ENCODE results near the gene COPS2.

COPS2 gene

DNA sequence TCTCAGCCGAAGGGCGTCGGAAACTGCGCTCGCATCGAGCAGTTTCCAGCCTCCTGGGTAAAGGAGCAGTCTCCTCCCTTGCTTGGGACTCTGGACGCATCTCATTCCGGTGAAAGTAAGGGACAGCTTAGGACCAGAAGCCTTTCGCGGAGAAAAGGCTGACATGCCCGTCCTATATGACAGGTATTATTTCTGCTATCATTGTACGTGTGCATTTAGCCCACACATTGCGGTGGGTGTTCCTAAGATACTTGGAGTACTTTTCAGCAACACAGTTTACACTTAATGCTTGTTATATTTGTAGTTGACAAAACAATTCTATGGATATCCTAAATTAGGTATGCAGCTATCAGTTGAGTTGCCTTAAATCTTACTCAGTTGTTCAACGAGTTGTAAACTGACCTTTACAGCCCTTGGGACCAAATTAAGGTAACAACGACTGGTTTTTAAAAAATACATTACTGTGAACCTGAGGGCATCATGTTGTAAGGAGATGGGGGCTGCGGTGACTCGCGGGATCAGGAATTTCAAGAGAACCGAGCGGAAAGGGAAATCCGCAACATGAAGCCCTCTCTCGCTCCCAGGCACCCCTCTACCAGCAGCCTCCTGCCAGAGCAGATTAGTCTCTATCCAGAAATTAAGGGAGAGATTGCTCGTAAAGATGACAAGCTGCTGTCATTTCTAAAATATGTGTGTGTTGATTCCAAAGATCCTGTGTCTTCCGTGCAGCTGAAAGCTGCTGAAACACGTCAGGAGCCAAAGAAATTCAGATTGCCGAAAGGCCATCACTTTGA is 632 bp upstream of the COPS2 start:
- DNase-seq: peak in 1 of 5 donors; percentile 8

- DNase-seq: no peak
Observed at GRCh38 chr15:49154799-49155109, 645 bp downstream of the COPS2 start.

DNA sequence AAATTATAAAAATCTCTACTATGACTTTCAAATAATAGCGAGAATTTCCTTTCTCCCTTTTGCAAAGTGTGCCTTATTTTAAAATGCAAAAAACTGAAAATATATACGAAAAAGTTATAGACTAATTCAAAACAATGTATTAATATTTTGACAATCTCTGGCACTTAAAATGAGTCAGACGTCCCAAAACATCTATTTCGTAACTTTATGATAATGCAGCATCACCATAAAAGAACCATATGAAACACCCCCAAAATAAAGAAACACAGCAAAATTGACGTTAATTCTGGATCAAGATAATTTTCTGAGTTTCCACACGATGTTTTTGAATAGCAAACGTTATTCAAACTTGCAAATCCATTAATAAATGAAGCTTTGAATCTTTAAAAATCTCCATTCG is 1.0 kb downstream of the COPS2 start:
- DNase-seq: no peak

GRCh38 chr15:49152552-49153312 is 2.7 kb downstream of the COPS2 start:
- no peak for DNase-seq

DNA sequence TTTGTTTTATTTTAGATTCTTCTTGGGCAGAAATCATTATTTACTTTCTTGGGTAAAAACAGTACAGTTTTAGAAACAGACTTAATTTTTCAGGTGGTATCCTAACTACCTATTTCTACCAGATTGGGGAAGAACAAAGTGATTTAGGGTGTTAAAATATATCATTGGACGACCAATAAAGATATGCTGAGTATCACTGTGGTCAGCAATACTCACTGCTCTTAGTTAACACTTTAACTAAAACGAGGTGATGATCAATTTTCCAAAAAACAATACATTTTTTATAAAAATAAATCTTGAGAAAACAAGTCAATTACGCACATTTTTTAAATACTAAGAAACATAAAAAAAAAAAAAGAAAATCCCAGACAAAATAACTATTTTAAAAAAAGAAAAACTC is 3.6 kb downstream of the COPS2 start:
- no peak for DNase-seq

DNA sequence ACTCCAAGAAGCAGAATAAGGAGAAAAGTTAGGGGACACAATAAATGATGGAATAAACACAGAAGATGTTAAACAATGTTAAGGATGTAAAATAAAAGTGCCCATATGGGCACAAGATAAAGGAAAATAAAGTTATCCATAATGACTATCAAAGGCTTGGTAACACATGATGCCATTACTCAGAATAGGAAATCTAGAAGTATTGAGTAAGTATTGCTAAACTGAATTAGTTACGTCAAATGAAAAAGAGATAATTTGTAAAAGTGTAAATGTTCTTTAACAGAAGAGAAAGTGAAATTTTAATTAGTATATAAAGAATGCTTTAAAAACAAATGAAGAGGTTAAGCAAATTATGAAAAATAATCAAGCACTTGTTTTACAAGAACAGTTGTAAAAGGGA is 6.7 kb downstream of the COPS2 start:
- no peak for DNase-seq

DNA sequence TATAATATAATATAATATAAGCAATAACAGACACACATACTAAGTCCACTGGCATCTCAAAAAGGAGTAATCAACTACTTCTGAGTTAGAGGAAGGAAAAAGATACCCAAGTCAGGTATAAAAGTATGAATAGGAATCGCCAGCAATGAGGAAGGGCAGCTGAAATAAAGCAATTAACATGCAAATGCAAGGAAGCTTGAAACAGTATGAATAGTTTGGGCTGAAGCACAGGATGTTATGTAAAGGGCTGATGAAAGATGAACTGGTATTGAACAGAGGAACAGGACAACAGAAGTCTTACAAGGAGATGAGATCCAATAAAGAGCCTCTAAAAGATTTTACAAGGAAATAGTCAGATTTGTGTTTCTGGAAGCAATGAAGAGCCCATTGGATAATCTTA is 7.1 kb downstream of the COPS2 start:
- DNase-seq: no peak

GRCh38 chr15:49145651-49146609 is 9.5 kb downstream of the COPS2 start:
- peak in 2 of 5 donors; percentile 24 to 33 for DNase-seq

DNA sequence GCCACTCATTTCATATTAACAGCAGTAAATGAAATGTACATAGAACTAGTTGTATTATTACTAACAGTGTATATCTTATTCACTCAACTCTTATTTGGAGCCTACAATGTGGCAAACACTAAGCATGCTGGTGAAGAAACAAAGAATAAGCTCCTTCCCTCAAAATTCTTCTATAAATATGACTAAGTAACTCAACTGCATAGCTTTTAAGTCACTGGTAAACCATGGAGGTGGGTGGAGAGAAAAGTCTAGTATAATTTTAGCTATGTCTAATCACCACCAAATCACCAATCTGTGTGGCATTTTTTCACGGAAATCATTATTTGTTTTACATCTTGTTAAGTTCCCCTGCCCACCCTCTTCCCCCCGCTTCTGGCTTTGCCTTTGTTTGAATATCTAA is 17.5 kb downstream of the COPS2 start:
- no peak for DNase-seq

GRCh38 chr15:49135911-49136310 is 19.5 kb downstream of the COPS2 start:
- DNase-seq: no peak

- DNase-seq: no peak
Observed at GRCh38 chr15:49135342-49135857, 20.0 kb downstream of the COPS2 start.

GRCh38 chr15:49134683-49135341 is 20.6 kb downstream of the COPS2 start:
- DNase-seq: no peak

DNA sequence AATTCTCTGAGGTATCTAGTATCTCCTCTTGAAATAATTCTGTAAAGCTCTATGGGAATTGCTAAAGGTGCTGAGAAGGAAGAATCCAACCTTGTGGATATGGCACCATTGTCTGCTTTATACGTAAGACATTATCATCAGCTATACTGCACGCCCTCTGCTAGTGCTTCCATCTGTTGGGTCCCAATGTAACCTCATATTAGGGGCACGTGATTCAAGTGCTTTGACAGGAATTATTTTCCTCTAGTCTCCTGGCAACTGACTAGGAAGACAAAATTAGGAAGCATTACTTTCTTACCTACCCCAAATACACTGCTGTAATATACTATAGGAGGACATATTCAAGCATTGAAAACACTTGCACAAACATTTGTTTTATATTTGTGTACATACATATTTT is 24.0 kb downstream of the COPS2 start:
- DNase-seq: no peak

DNA sequence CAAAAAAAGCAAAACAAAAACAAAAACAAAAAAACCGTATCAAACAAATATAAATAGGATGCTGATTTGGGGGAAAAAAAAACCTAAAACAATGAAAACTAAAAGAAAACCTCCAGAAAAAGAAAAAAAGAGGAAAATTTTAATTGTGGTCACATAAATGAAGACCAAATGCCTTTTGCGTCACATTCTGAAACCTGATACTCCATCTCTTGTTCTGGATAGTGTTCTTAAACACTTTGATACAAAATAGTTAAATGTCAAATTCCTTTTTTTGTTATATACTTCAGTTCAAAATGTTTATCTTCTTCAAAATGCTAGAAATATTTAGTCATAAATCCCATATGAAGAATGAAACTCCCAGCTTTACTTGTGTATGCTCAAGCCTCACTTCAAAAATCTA is 31.0 kb downstream of the COPS2 start:
- DNase-seq: no peak

- DNase-seq: no peak
Observed at GRCh38 chr15:49122541-49123062, 32.8 kb downstream of the COPS2 start.

DNA sequence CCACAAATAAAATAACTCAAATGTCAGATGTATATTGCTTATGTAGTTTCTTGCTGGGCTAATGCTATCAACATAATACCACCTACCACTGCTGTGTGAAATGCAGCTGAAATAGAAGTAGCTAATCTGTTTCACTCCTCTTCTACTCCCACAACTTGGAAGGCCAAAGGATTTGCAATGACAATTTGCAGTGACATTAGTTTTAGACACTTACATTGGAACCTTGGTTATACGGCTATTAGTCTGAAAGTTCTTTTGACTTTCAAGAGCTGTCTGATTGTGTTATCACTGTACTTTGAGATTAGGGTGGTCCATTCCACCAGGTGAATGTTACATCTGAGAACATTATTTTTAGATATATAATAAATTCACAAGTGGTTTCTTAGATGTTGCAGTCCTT is 33.5 kb downstream of the COPS2 start:
- DNase-seq: no peak

DNA sequence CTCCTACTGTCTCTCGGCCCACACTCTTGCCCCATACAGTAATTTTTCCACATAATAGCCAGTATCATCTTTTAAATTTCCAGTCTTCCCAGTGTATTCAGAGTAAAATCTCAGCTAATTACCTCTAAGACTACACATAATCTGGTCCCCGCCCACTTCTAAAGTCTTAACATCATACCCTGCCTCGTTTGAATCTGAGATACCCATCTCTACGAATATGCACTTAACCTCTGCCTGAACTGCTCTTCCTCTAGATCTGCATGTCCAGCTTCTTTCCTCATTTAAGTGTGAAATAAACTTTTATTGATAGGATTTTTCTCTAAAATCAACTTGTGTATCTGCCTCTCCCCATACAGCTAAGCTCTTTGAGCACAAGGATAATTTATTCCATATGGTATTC is 34.6 kb downstream of the COPS2 start:
- no peak for DNase-seq

DNA sequence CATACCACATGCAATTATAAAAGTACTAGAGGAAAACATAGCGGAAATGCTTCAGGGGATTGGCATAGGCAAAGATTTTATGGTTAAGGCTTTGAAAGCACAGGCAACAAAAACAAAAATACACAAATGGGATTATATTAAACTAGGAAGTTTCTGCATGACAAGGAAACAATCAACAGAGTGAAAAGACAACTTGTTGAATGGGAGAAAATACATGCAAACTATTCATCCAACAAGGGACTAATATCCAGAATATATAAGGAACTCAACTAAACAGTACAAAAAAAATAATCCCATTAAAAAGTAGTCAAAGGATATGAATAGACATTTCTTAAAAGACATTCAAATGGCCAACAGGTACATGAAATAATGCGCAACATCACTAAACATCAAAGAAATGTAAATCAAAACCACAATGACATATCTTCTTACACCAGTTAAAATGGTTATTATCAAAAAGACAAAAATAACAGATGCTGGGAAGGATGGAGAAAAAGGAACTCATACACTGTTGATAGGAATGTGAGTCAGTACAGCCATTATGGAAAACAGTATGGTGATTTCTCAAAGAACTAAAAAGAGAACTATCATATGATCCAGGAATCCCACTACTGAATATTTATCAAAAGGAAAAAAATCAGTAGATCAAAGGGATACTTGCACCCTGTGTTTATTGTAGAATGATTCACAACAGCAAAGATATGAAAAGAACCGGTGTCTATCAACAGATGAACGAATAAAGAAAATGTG is 39.1 kb downstream of the COPS2 start:
- DNase-seq: no peak

DNA sequence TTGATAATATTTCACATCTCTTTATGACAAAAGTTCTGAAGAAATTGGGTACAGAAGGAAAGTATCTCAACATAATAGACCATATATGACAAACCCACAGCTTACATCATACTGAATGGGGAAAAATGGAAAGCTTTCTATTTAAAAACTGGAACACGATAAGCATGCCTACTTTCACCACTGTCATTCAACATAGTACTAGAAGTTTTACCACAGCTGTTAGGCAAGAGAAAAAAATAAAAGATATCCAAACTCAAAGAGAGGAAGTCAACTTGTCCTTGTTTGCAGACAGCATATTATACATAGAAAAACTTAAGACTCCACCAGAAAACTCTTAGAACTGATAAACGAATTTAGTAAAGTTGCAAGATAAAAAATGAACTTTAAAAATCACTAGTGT is 40.3 kb downstream of the COPS2 start:
- no peak for DNase-seq

- no peak for DNase-seq
Observed at GRCh38 chr15:49110158-49110944, 45.0 kb downstream of the COPS2 start.

GRCh38 chr15:49103002-49103401 is 52.4 kb downstream of the COPS2 start:
- no peak for DNase-seq
